Measurements from ENCODE around the gene DNHD1. TPM values are rescaled to one million over a fixed set of nuclear protein-coding genes. Genes with fewer than 3 reads are reported as not detected.

DNHD1 gene
- total and polyA plus RNA-seq, 9 of the 15 experiments (the other 6 are each of a cell fraction or from before 2014, with no cell fraction given), result 0.82 to 9.7 (median 3.8) TPM

GRCh38 chr11:6504166-6504565 is 7.1 kb downstream of the DNHD1 start:
- H3K9ac ChIP-seq (ENCODE audit: insufficient read depth in 1 of 2, low read depth in 2 of 2, low read length in 2 of 2), result no peak overlapping the region
- intact Hi-C loops (cut with micrococcal nuclease), result no loop called here
- no peaks in the 10 kb centered on the region for H3K79me2 ChIP-seq (ENCODE audit: control insufficient read depth, insufficient read depth, low read length)
- in situ Hi-C loops (cut with MboI), result no loop called here
- H4K20me1 ChIP-seq (replicated peaks; ENCODE audit: control insufficient read depth, insufficient read depth, low read length), result no peaks in the 10 kb centered on the region
- CTCF ChIA-PET (ENCODE audit: low intra/inter-chr PET ratio), result interaction anchor here (3.0 kb wide), 1 partner anchor 125 kb away, joined by 12 read pairs; no protein-coding TSS in a partner anchor
- H3K9me1 ChIP-seq (ENCODE audit: control insufficient read depth, insufficient read depth, low read length), result no peaks in the 10 kb centered on the region
- peaks cover 28% of the 10 kb centered on the region for H3K36me3 ChIP-seq (ENCODE audit: control insufficient read depth, insufficient read depth, low read length)
- POLR2A ChIA-PET, result interaction anchor here (1.3 to 2.3 kb wide), 2 partner anchors 9 to 11 kb away, joined by 3 to 6 read pairs; no protein-coding TSS in a partner anchor
- no peak for FAIRE-seq
- H3K4me2 ChIP-seq (ENCODE audit: insufficient read depth, low read length), result no peak overlapping the region
- H3K27ac ChIP-seq (ENCODE audit: extremely low read depth, low read depth, low read length), result no peak overlapping the region
- no peak overlapping the region for H3K4me3 ChIP-seq
- 68% methylated on average over 3 of the region's 3 CpGs for WGBS (ENCODE audit: insufficient coverage, low coverage, missing lambda C conversion rate)
- no peak overlapping the region for H2AFZ ChIP-seq (ENCODE audit: low read depth, low read length)
- DNase-seq (ENCODE audit: extremely low read depth in 1 of 4, low spot score in 3 of 4), result no peak
- no peak for ATAC-seq
- no TSS peak for BruUV-seq (replicated peaks)
- H3K9me3 ChIP-seq (replicated peaks; ENCODE audit: control insufficient read depth, insufficient read depth, low read depth, low read length), result no peaks in the 10 kb centered on the region
- no peak for TF ChIP-seq PBX2 (CRISPR knock-in tag; IDR thresholded peaks at IDR 0.05; ENCODE audit: low read depth)
- TF ChIP-seq PBX2 (tag; conservative IDR thresholded peaks at IDR 0.05; ENCODE audit: low read depth), result peak; percentile 77
- no peak for TF ChIP-seq TEAD4 (IDR thresholded peaks at IDR 0.05; ENCODE audit: low read length)
- no peak for TF ChIP-seq TEAD4 (CRISPR knock-in tag; IDR thresholded peaks at IDR 0.05; ENCODE audit: borderline replicate concordance)
- H3K4me1 ChIP-seq (replicated peaks in 1 of 2; ENCODE audit: control insufficient read depth in 2 of 2, insufficient read depth in 2 of 2, low read length in 2 of 2), result no peaks in the 10 kb centered on the region
- H3K27me3 ChIP-seq (ENCODE audit: control insufficient read depth in 2 of 2, insufficient read depth in 2 of 2, low read length in 2 of 2), result no peaks in the 10 kb centered on the region
